COLO668 (cell line): ENCODE data around the gene IDH1.
"Not testable (repeated sequence)": the region's sequence is repeated elsewhere in the genome, so short reads cannot be mapped to it uniquely, and the experiment has no call there.

Experiments used
- DNase-seq: peaks from one replicate; lab custom pipeline; 2025; ENCODE audit not compliant: unreplicated experiment; lab: John Stamatoyannopoulos, UW

The IDH1 gene

DNA sequence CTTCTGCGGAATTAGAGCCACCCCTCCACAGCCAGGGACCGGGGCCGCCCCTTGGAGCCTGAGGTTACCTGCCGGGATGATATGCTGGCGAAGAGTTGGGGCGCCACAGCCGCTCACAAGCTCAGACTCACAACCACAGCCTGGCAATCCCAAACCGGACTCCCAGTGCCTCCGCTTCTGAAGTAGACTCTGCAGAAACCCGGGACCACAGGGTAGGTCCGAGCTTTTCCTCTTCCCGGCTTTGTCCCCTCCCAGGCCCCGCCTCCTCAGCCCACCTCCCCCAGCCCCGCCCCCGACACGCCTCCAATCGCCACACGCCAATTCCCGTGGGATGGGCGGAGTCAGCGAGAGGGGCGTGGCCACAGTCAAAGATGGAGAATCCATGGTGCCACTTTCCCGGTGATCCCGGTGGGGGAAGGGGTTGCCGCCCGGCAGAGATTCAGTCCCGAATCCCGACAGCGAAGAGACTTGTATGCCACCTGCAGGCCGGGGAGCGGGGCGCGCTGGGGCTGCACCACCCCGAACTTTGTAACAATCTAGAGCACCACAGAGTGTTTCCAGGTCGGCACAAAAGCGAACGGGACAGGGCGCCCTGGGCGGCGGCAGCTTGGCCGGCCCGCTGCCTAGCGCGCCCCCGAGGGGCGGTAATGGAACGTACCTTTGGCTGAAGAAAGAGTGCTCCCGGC lies at the start of gene IDH1:
IDH1 (minus strand) TSS at position 201 of the 686 bp plus-strand sequence. CDS start 3,520 bp downstream, outside the sequence.
- DNase-seq: peak; percentile 97

DNA sequence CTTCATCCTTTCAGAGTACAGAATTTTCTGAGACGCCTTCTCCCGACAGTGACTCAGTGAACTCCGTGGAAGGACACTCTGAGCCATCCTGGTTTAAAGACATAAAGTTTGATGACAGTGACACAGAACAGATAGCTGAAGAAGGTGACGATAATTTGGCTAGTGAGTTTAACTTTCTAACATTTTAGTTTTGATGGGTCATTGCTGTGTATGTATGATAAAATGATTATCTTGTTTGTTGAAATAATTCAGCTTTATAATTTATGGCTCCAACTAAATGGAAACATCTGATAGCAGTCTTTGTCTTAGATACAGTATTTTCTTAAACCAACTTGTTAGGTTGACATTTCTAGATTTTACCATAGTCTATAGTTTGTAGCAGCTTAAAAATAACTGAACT lies 49.3 kb upstream of the IDH1 start:
- no peak for DNase-seq

DNA sequence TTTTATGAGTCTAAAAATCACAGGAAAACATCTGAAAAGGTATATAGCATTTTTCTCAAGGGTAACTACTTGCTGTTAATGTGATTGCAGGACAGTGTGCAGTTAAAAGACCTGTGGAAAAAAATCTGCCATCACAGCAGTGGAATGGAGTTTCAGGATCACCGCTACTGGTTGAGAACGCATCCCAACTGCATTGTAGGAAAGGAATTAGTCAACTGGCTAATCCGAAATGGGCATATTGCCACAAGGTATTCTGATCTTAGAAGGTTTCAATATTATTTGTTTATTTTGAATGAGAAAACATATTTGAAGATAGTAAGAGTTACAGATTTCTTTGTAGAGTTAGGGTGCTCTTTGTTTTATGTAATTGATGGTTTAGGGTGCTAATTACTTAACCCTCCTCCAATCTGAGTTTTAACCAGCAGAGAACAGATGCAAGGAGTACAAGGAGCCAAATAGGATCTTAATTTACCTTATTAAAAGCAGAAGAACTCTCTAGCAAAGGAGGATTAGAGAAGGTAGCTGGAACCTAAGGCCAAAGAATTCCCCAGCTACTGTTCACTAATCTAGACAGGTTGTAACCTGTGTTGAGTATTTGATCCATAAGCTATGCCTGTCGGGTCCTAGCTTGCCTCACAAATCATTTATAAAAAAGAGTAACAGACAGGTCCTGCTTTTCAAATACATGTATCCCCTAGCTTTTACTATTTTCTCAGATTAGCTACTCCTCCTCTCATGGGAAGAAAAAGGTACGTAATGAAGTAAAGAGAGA lies 46.2 kb upstream of the IDH1 start:
- no peak for DNase-seq

DNA sequence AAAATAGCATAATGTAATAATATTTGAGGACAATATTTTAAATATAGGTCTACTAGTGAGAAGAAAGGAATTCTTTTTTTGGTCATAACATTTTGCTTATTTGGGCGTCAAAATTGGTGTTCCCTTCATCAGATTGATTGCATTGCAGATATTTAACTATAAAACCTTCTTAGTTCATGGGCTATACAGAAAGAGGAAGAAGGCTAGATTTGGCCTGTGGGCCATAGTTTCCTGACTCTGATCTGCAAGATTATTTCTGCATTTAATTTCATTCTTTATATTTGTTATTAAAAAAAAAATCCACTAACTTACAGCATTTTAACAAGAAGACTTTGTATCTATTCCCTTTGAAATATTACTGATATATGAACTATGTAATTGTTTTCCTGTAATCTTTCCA lies 43.1 kb upstream of the IDH1 start:
- DNase-seq: no peak

DNA sequence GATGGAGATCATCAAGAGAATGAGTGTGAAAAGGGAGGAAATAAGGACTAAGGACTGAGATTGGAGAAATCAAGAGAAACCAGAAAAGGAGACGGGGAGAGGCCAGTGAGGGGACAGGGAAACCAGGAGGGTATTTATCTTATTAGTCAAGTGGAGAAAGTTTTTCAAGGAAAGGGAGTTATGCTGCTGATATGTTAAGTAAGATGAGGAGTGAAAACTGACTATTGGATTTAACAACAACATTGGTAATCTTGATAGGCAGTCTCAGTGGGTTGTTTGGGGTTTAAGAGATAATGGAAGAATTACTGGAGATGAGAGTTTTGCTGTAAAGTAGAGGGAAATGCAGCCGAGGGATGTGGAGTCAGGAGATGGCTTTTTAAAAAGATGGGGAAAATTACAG lies 41.7 kb upstream of the IDH1 start:
- no peak for DNase-seq

DNA sequence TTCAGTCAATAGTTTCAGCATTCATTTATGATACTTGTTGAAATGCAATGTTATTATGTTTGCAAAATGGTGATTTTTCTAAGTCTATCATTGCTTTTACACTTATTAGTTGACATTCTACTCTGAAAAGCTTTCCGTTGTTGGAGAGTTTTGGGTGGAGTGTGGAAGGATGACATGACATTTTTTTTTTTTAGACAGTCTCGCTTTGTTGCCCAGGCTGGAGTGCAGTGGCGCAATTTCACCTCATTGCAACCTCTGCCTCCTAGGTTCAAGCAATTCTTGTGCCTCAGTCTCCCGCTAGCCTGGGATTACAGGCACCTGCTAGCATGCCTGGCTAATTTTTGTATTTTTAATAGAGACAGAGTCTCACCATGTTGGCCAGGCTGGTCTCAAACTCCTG lies 41.0 kb upstream of the IDH1 start:
- DNase-seq: no peak

DNA sequence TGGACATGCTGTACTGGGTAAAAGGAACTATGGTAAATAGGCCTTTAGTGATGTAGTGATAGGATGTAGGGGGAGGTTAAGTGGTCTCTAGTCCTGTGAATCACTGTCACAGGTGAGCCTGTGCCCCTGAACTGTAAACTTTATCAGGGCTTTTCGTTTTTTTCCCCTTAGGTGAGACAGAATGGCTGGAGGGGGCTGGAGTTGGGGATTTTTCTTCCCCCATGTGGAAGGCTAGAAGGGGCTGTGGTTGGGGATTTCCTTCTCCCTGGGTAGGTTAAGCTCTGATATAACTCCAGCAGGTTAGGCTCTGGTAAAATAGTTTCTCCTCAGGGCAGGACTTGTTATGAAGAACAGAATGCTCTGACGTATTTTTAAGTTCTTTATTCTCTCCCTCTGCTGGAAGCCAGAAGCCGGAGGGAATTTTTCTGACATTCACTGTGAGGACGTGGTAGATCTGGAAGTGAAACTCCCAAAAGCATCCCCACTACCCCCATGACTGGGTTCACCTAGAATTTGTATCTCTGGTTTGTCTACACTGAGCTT lies 39.7 kb upstream of the IDH1 start:
- no peak for DNase-seq

DNA sequence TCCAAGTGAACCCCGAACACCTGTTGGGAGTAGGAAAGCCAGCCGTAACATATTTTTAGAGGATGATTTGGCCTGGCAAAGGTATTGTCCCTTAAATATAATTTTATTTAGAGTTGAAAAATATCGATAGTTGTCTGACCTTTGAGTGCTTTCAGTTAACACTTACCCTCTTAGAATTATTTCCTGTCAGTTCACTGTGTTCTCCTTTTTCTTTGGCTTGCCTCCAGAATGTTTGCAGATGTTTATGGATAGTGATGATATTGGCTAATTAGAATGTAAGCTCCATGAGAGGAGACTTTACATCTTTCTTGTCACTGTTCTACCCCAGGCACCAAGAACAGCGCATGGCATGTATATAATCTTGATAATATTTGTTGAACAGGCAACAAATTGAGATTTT lies 31.0 kb upstream of the IDH1 start:
- DNase-seq: no peak

DNA sequence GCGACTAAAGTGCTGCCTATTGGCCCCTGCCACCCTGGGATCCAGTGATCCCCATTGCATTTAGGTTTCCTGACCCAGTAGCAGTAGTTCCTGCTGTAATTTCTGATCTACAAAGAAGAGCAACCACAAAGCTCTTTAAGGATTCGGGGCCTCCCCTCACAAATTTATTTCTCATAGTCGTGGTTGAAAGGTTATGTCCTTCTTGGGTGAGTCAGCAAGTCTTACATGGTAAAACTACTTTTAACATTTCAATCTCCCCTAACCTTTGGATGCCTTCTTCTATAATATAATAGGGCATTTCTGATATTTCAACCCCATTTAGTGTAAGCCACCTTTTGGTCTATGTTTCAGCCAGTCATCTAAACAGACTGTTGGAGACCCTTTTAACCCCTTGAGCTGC lies 26.1 kb upstream of the IDH1 start:
- DNase-seq: no peak

DNA sequence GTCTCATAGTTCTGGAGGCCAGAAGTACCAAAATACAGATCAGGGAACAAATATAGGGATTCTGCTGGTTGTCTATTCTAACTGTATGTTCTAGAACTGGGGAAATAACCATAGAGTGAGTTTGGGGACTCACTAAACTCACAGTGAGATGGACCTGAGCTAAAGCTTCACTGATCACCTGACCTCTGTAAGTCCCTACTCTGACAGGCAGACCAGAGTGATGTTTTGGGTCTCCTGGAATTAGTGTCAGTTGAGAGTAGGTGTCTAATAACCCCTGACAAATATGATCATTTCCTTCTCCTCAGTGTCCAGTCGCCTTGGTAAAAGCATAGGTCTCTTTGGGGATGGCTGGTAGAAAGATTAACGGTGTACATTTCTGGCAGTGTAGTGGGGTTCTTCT lies 25.4 kb upstream of the IDH1 start:
- DNase-seq: no peak

DNA sequence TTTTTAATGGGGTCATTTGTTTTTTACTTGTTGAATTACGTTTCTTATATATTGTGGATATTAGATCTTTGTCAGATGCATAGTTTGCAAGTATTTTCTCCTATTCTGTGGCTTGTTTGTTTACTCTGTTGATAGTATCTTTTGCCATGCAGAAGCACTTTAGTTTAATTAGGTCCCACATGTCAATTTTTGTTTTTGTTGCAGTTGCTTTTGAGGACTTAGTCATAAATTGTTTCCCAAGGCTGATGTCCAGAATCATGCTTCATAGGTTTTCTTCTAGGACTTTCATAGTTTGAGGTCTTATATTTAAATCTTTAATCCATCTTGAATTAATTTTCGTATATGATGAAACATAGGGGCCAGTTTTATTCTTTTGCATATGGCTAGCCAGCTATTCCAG lies 24.4 kb upstream of the IDH1 start:
- DNase-seq: no peak

DNA sequence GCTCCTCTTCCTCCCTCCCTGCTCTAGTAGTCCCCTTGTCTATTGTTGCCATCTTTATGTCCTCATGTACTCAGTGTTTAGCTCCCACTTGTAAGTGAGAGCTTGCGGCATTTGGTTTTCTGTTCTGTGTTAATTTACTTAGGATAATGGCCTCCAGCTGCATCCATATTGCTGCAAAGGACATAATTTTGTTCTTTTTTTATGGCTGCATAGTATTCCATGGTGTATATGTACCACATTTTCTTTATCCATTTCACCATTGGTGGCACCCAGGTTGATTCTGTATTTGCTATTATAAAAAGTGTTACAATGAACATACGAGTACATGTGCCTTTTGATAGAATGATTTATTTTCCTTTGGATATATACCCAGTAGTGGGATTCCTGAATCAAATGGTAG lies 23.7 kb upstream of the IDH1 start:
- DNase-seq: no peak

DNA sequence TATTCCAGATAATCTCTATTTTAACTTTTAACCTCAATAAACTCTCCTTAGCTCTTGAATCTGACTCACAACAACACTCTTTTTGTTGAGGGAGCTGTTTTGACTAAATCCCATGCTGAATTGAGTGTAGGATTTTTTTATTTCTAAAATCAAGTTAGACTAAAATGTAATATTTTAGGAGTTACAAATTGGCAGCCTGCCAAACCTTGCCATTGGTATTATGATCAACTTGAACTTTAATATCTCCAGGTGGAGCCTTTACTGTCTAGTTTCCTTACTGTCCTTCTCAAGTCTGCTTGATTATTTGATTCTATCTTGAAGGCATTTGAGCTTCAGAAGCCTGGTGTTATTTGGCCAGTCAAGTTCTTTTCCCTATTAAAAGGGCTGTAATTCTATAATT lies 19.9 kb upstream of the IDH1 start:
- no peak for DNase-seq

DNA sequence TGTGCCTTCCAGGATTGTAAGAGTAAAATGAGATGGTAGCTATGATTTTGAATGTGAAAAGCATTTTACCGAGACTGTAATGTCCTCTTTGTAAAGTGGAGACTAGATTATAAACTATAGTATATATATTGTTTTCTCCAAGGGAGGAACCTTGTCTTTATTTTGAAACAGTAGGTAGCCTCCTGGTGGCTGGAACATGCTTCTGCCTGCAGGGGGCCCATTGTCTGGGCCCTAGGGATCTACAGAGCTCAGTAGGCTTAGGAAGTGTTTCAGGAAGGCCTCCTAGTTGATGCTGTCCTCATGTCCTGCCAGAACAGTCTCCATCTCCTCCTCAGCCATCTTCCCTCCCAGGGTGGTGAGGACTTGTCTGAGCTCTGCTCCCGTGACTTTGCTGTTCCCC lies 14.2 kb upstream of the IDH1 start:
- no peak for DNase-seq

DNA sequence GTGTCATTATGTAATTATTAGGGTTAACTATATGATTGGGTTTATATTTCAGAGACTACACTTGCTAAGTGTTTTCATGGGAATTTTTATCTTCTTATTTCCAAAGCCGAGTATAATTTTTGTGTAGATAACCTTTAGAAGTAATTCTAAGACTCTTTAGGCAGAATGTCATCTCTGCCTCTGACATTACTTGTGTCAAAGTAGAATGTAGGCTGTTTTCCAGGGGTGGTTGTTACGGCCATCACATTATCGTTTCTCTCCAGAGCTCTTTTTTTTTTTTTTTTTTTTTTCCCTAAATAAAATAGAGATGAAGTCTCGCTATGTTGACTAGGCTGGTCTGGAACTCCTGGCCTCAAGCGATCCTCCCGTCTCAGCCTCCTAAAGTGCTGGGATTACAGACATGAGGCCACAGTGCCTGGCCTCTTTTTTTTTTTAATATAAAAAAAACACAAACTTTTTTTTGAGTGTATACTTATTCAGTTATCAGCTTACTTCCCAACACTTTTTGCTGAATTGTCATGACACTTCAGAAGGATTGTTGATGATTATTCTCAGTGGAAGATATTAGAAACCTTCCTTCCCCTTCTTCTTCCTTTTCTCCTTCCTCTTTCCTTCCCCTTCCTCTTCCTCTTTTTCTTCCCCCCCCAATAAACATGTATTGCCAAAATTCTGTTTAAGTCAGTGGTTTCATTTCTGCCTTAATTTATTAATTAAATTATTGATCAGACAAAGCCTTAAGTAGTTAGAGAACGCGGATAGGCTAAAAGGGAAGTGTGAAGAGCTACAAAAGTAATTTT lies 13.5 kb upstream of the IDH1 start:
- no peak for DNase-seq

DNA sequence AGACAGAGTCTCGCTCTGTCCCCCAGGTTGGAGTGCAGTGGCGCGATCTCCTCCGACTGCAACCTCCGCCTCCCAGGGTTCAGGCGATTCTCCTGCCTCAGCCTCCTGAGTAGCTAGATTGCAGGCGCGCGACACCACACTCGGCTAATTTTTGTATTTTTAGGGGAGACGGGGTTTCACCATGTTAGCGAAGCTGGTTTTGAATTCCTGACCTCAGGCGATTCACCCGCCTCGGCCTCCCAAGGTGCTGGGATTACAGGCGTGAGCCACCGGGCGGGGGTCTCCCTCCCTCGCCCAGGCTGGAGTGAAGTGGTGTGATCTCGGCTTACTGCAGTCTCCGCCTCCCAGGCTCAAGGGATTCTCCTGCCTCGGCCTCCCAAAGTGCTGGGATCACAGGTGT lies 12.7 kb upstream of the IDH1 start:
- DNase-seq: not testable (repeated sequence)

DNA sequence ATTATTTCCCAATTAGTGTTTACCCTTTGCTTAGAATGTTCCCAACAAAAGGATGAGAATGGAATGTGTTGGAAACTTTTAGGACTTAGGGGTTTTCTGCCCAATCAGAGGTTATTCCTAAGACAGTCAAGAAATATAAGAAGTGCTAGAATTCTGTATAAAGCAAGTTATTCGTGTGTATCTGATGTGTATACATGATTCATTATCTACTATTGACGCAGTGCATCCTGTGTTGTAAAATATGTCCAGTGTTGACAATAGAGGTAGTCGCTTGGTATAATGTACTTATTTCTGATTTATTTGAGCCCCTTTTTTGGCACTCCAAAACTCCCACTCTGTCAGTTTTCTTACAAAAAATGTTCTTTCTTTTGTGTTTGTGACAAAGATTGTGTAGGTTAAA lies 12.1 kb upstream of the IDH1 start:
- no peak for DNase-seq

DNA sequence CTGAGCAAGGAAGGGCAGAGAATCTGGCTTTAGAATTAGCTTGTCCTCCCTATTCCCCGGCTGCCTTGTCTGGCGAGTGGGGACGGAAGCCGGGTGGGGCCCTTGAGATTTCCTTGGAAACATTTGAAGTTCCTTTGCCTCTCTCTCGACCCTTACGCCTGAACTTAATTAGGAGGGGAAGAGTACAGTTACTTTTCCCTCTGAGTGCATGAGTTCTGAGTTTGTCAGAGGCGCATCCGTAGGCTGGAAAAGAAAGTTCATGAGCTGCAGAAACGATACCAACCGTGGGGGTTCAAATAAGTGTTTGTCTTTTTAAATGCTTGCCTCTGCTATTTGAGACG lies 11.7 kb upstream of the IDH1 start:
- DNase-seq: no peak

DNA sequence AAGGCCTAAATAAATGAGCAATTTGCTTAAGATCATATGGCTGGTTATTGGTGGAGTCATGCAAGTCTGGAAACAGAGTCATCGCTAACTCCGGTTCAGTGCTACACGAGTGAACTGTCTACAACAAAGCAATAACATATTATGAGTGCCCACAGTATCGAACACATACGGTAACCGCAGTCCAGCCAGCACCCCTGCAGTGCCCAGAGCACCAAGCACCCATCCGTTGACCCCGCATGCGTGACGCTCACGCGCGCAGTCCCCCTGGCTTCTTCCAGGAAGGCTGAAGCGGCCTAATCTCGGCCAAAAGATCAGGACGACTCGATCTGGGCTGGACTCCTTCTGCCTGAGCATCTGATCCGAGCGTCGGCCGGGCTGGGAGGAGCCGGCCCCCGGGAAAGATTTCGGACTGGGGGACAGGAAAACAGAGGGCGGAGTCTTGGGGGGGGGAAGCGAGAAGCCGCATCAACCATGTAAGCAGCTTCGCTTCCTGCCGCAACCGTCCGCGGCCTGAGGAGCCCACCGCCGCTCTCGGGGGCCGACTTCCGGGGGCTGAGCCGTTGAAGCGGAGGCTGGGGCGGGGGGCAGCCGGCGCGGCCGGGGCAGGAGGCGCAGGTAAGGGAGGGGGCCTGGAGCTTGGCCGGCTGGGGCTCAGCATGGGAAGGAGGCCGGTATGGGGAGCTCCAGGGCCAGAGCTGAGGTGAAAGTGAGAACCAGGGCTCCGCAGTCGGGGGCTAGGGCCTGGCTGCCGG lies 11.1 kb upstream of the IDH1 start, which contains the start of gene PIKFYVE:
PIKFYVE (plus strand) TSS at position 455 of the 752 bp plus-strand sequence. CDS start 5,265 bp downstream, outside the sequence.
- DNase-seq: peak; percentile 95

DNA sequence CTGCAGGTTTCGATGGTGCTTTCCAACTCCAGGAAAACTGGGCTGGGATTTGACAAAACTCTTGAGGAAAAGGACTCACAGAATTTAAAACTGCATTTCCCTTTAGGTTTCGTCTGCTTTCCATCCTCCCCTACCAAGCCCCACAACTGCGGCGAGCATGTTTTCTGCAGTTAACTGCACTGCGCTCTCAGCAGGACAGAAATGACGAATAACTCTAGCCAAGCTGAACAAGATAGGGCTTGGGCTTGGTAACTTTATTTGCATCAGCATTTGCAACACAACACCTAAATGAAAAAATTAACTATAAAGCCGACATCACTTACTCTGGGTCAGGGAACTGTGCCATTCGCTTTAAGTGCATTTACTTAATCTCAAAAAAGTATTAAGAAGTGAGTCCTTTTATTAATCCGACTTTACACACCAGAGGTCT lies 10.5 kb upstream of the IDH1 start:
- peak; percentile 18 for DNase-seq
